Vagina (tissue), 2 donors: ENCODE data around the gene EFCAB9. TPM values are rescaled to one million over a fixed set of nuclear protein-coding genes. Genes with fewer than 3 reads are reported as not detected.

Experiments
- DNase-seq, 2 donors: peaks; one replicate each; pipeline ENCODE4 v3.0.0-alpha.2; 2017; ENCODE audit errors: extremely low spot score in 2 of 2
- H3K27ac ChIP-seq: fragments of 200-600 bp; sonication (generic); one replicate; pipeline ENCODE4 v1.5.1; 2019
- H3K27me3 ChIP-seq: fragments of 200-600 bp; sonication (generic); one replicate; pipeline ENCODE4 v1.5.1; 2019
- H3K36me3 ChIP-seq, 2 donors: fragments of 200-600 bp; sonication (generic); one replicate each; pipeline ENCODE4 v1.5.1; 2017 to 2019
- H3K4me1 ChIP-seq: fragments of 200-600 bp; sonication (generic); one replicate; pipeline ENCODE4 v1.5.1; 2019
- H3K4me3 ChIP-seq, 2 donors: fragments of 200-600 bp; sonication (generic); 1 replicate in 1 of 2; 2 replicates in 1 of 2; pipeline ENCODE4 v1.5.1; 2016 to 2019
- H3K9me3 ChIP-seq: fragments of 200-600 bp; sonication (generic); one replicate; pipeline ENCODE4 v1.5.1; 2019
- CTCF ChIP-seq, 3 experiments: fragments of 450-650 bp in 2 of 3; fragments of 200-600 bp in 1 of 3; sonication (generic) in 1 of 3; IDR thresholded peaks; one replicate each; pipeline ENCODE4 v1.5.1; 2017 to 2019; ENCODE audit warnings: antibody characterized with exemption in 3 of 3, mild to moderate bottlenecking in 2 of 3, moderate library complexity in 2 of 3
- POLR2A ChIP-seq, 2 donors: fragments of 450-650 bp; IDR thresholded peaks; one replicate each; pipeline ENCODE4 v1.6.1; 2017; ENCODE audit warnings: antibody characterized with exemption in 2 of 2, mild to moderate bottlenecking in 2 of 2, moderate library complexity in 2 of 2
- POLR2AphosphoS5 ChIP-seq, 2 donors: sonication (generic); formaldehyde crosslinking; IDR thresholded peaks; one replicate each; pipeline ENCODE4 v1.9.0; 2017; ENCODE audit warnings: antibody characterized with exemption in 2 of 2, mild to moderate bottlenecking in 2 of 2, low read depth in 1 of 2; ENCODE audit not compliant: insufficient read depth in 1 of 2
- intact Hi-C: fragments of 100-400 bp; cut with DNase I; formaldehyde crosslinking; loops from one replicate; pipeline ENCODE4 v1.15.1; 2023
- total RNA-seq: library from RNA; depleted of rRNA; stranded (reverse); fragments of >200 nt; gene quantifications from one replicate; pipeline ENCODE4 v1.2.3, GENCODE V29; 2016

Gene EFCAB9
- total RNA-seq, 1 donor from 2014 or later = not detected

DNA sequence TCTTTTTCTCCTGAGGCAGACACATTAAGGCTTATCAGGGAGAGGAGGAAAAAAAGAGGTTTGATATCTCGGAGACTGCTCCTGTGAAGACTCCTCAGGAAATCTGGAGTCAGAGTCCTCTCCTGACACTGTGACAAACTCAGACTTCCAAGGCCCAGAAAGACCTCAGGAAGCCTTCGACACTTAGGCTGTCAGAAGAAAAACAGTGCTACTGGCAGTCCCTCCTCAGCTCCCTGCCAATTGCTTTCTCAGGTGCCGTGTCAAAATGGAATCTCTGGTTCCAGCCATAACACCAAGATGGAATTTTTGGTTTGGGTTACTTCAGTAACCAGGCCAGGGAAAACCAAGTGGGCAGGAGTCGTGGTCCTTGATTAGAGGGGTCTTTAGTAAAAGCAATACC, 10.1 kb upstream of the EFCAB9 start:
- intact Hi-C loops = loop anchor here (10.0 kb wide), 2 partner anchors 101 to 269 kb away; partner anchors contain the start of gene UBTD2
- no peak for TF ChIP-seq CTCF (IDR thresholded peaks at IDR 0.05)
- TF ChIP-seq POLR2AphosphoS5 (IDR thresholded peaks at IDR 0.05; ENCODE audit: insufficient read depth in 1 of 2, low read depth in 1 of 2) = no peak
- no peak for TF ChIP-seq POLR2A (IDR thresholded peaks at IDR 0.05)
- Histone ChIP-seq H3K9me3 (no peaks in the 10 kb centered on the region), H3K36me3 (no peaks in the 10 kb centered on the region), H3K4me1 (peaks cover 24% of the 10 kb centered on the region), H3K27ac (no peak overlapping the region), H3K27me3 (no peaks in the 10 kb centered on the region), H3K4me3 (no peak overlapping the region)
- DNase-seq = no peak

DNA sequence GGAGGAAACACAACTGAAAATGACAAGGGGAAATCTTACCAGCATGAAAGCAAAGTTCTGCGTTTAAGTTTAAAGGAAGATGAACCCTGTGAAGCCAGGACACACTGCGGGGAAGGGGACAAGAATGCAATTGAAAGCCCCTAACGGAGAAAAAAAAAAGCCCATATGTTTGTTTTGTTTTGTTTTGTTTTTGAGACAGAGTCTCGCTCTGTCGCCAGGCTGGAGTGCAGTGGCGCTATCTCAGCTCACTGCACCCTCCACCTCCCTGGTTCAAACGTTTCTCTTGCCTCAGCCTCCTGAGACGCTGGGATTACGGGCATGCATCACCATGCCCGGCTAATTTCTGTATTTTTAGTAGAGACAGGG, 8.9 kb upstream of the EFCAB9 start:
- Histone ChIP-seq H3K4me1 (peaks cover 24% of the 10 kb centered on the region), H3K27me3 (no peaks in the 10 kb centered on the region), H3K9me3 (no peaks in the 10 kb centered on the region), H3K4me3 (no peak overlapping the region), H3K27ac (no peak overlapping the region), H3K36me3 (no peaks in the 10 kb centered on the region)
- TF ChIP-seq POLR2AphosphoS5 (IDR thresholded peaks at IDR 0.05; ENCODE audit: insufficient read depth in 1 of 2, low read depth in 1 of 2) (no peak), CTCF (IDR thresholded peaks at IDR 0.05) (no peak), POLR2A (IDR thresholded peaks at IDR 0.05) (no peak)
- intact Hi-C loops = loop anchor here (5.0 to 10.0 kb wide), 3 partner anchors 100 to 778 kb away; partner anchors contain the start of gene UBTD2
- no peak for DNase-seq

DNA sequence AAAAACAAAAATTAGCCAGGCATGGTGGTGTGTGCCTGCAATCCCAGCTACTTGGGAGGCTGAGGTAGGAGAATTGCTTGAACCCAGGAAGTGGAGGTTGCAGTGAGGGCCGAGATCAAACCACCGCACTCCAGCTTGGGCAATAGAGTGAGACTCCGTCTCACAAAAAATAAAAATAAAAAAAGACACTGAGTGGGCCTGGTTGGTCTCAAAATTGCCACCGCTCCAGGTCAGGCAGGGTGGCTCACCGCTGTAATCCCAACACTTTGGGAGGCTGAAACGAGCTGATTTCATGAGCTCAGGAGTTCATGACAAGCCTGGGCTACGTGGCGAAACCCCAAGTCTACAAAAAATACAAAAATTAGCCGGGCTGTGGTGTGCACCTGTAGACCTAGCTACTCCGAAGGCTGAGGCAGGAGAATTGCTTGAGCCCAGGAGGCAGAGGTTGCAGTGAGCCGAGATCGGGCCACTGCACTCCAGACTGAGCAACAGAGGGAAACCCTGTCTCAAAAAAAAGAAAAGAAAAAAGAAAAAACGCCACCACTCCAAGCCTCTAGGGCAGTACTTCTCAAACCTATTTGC, 7.8 kb upstream of the EFCAB9 start:
- Histone ChIP-seq H3K27me3 (no peaks in the 10 kb centered on the region), H3K4me1 (peaks cover 24% of the 10 kb centered on the region), H3K4me3 (peak overlapping the region; percentile 75 to 96), H3K27ac (peak overlapping the region; percentile 89), H3K36me3 (no peaks in the 10 kb centered on the region), H3K9me3 (no peaks in the 10 kb centered on the region)
- no peak for TF ChIP-seq POLR2AphosphoS5 (IDR thresholded peaks at IDR 0.05; ENCODE audit: insufficient read depth in 1 of 2, low read depth in 1 of 2)
- TF ChIP-seq POLR2A (IDR thresholded peaks at IDR 0.05) = no peak
- no peak for TF ChIP-seq CTCF (IDR thresholded peaks at IDR 0.05)
- intact Hi-C loops = loop anchor here (5.0 to 10.0 kb wide), 3 partner anchors 99 to 779 kb away; partner anchors contain the start of gene UBTD2
- no peak for DNase-seq

- intact Hi-C loops = loop anchor here (2.0 to 10.0 kb wide), 4 partner anchors 79 to 780 kb away; partner anchors contain the start of gene UBTD2
- peak overlapping the region; percentile 75 to 96 for H3K4me3 ChIP-seq
- no peak for DNase-seq
- TF ChIP-seq CTCF (IDR thresholded peaks at IDR 0.05) = no peak
- TF ChIP-seq POLR2AphosphoS5 (IDR thresholded peaks at IDR 0.05; ENCODE audit: insufficient read depth in 1 of 2, low read depth in 1 of 2) = peak in 1 of 2 donors; percentile 59
- peak in 1 of 2 donors; percentile 13 for TF ChIP-seq POLR2A (IDR thresholded peaks at IDR 0.05)
- H3K27ac ChIP-seq = peak overlapping the region; percentile 89
- H3K27me3 ChIP-seq = no peaks in the 10 kb centered on the region
- no peaks in the 10 kb centered on the region for H3K9me3 ChIP-seq
- H3K36me3 ChIP-seq = no peaks in the 10 kb centered on the region
- H3K4me1 ChIP-seq = peaks cover 24% of the 10 kb centered on the region
Measured at GRCh38 chr5:172187118-172188032, 6.6 kb upstream of the EFCAB9 start.
